Measurements from ENCODE around the gene RPP40.

DNA sequence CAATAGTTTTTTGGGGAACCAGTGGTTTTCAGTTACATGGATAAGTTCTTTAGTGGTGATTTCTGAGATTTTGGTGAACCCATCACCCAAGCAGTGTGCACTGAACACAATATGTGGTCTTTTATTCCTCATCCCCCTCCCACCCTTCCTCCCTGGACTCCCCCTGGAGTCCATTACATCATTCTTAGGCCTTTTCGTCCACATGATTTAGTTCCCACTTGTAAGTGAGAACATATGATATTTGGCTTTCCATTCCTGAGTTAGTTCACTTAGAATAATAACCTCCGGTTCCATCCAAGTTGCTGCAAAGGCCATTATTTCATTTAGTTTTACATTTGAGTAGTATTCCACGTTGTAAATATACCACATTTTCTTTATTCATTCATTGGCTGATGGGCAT, 28.3 kb downstream of the RPP40 start:
- TF ChIP-seq TAF1 (IDR thresholded peaks at IDR 0.05; ENCODE audit: low read depth) (no peak), EP300 (conservative IDR thresholded peaks at IDR 0.05; ENCODE audit: poor library complexity, severe bottlenecking) (no peak), POLR2AphosphoS5 (IDR thresholded peaks at IDR 0.05) (no peak), RAD21 (conservative IDR thresholded peaks at IDR 0.05) (no peak), MXI1 (conservative IDR thresholded peaks at IDR 0.05; ENCODE audit: poor library complexity, severe bottlenecking) (no peak), EZH2 (IDR thresholded peaks at IDR 0.05; ENCODE audit: borderline replicate concordance, insufficient read depth, low read length, poor library complexity, severe bottlenecking) (no peak)
- TF ChIP-seq, protein P1, sequence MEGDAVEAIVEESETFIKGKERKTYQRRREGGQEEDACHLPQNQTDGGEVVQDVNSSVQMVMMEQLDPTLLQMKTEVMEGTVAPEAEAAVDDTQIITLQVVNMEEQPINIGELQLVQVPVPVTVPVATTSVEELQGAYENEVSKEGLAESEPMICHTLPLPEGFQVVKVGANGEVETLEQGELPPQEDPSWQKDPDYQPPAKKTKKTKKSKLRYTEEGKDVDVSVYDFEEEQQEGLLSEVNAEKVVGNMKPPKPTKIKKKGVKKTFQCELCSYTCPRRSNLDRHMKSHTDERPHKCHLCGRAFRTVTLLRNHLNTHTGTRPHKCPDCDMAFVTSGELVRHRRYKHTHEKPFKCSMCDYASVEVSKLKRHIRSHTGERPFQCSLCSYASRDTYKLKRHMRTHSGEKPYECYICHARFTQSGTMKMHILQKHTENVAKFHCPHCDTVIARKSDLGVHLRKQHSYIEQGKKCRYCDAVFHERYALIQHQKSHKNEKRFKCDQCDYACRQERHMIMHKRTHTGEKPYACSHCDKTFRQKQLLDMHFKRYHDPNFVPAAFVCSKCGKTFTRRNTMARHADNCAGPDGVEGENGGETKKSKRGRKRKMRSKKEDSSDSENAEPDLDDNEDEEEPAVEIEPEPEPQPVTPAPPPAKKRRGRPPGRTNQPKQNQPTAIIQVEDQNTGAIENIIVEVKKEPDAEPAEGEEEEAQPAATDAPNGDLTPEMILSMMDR (IDR thresholded peaks at IDR 0.05; ENCODE audit: poor library complexity, severe bottlenecking) = no peak
- TF ChIP-seq, protein P2, sequence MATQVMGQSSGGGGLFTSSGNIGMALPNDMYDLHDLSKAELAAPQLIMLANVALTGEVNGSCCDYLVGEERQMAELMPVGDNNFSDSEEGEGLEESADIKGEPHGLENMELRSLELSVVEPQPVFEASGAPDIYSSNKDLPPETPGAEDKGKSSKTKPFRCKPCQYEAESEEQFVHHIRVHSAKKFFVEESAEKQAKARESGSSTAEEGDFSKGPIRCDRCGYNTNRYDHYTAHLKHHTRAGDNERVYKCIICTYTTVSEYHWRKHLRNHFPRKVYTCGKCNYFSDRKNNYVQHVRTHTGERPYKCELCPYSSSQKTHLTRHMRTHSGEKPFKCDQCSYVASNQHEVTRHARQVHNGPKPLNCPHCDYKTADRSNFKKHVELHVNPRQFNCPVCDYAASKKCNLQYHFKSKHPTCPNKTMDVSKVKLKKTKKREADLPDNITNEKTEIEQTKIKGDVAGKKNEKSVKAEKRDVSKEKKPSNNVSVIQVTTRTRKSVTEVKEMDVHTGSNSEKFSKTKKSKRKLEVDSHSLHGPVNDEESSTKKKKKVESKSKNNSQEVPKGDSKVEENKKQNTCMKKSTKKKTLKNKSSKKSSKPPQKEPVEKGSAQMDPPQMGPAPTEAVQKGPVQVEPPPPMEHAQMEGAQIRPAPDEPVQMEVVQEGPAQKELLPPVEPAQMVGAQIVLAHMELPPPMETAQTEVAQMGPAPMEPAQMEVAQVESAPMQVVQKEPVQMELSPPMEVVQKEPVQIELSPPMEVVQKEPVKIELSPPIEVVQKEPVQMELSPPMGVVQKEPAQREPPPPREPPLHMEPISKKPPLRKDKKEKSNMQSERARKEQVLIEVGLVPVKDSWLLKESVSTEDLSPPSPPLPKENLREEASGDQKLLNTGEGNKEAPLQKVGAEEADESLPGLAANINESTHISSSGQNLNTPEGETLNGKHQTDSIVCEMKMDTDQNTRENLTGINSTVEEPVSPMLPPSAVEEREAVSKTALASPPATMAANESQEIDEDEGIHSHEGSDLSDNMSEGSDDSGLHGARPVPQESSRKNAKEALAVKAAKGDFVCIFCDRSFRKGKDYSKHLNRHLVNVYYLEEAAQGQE (IDR thresholded peaks at IDR 0.05; ENCODE audit: borderline replicate concordance) = no peak
